MM.1S (cell line): ENCODE measurements around the gene PLS1.
"Not testable (repeated sequence)": the region's sequence is repeated elsewhere in the genome, so short reads cannot be mapped to it uniquely, and the experiment has no call there.

ENCODE experiments used
- DNase-seq: peaks from one replicate; pipeline ENCODE4 v3.0.0-alpha.2; 2015
- H2AFZ ChIP-seq: fragments of 300-600 bp; sonication (generic); 2 replicates; pipeline ENCODE4 v1.6.0; 2016; ENCODE audit warnings: antibody characterized with exemption, low read length
- H3F3A ChIP-seq: fragments of 300-600 bp; sonication (generic); 2 replicates; pipeline ENCODE4 v1.6.1; 2016; ENCODE audit warnings: mild to moderate bottlenecking, antibody characterized with exemption, low read length, moderate library complexity, mixed read lengths; ENCODE audit not compliant: insufficient read depth
- H3K27ac ChIP-seq: fragments of 300-600 bp; sonication (generic); 2 replicates; pipeline ENCODE4 v1.5.1; 2016; ENCODE audit warnings: mild to moderate bottlenecking, low read length
- H3K27me3 ChIP-seq: fragments of 300-600 bp; sonication (generic); replicated peaks from 2 replicates; pipeline ENCODE4 v1.6.0; 2016; ENCODE audit warnings: low read length; ENCODE audit not compliant: insufficient read depth
- H3K36me3 ChIP-seq: fragments of 300-600 bp; sonication (generic); replicated peaks from 2 replicates; pipeline ENCODE4 v1.6.1; 2016; ENCODE audit warnings: mild to moderate bottlenecking, low read length, mixed read lengths; ENCODE audit not compliant: insufficient read depth
- H3K4me1 ChIP-seq: fragments of 300-600 bp; sonication (generic); 2 replicates; pipeline ENCODE4 v1.6.1; 2016; ENCODE audit warnings: low read length, mixed read lengths
- H3K4me2 ChIP-seq: fragments of 300-600 bp; sonication (generic); 2 replicates; pipeline ENCODE4 v1.6.0; 2016; ENCODE audit warnings: low read depth, low read length
- H3K4me3 ChIP-seq: fragments of 300-600 bp; sonication (generic); 2 replicates; pipeline ENCODE4 v1.5.1; 2016; ENCODE audit warnings: low read length, mixed read lengths
- H3K79me2 ChIP-seq: fragments of 300-600 bp; sonication (generic); 2 replicates; pipeline ENCODE4 v1.6.1; 2016; ENCODE audit warnings: mixed run types, low read length, mixed read lengths
- H3K9ac ChIP-seq: fragments of 300-600 bp; sonication (generic); 2 replicates; pipeline ENCODE4 v1.6.1; 2016; ENCODE audit warnings: low read length, mixed read lengths
- H3K9me2 ChIP-seq: fragments of 300-600 bp; sonication (generic); replicated peaks from 2 replicates; pipeline ENCODE4 v1.6.1; 2016; ENCODE audit warnings: mild to moderate bottlenecking, low read length, mixed read lengths; ENCODE audit not compliant: insufficient read depth
- H3K9me3 ChIP-seq: fragments of 300-600 bp; sonication (generic); replicated peaks from 2 replicates; pipeline ENCODE4 v1.6.1; 2016; ENCODE audit warnings: mild to moderate bottlenecking, low read length, mixed read lengths; ENCODE audit not compliant: insufficient read depth
- H4K20me1 ChIP-seq: fragments of 300-600 bp; sonication (generic); 2 replicates; pipeline ENCODE4 v1.6.1; 2016; ENCODE audit warnings: mild to moderate bottlenecking, low read length, moderate library complexity, mixed read lengths; ENCODE audit not compliant: insufficient read depth
- CTCF ChIP-seq: fragments of 300-600 bp; sonication (generic); IDR thresholded peaks from 2 replicates; pipeline ENCODE4 v1.5.1; 2016; ENCODE audit warnings: antibody characterized with exemption, low read length, mixed read lengths
- EZH2 ChIP-seq: fragments of 300-600 bp; sonication (generic); optimal IDR thresholded peaks from 2 replicates; pipeline ENCODE3; 2017; ENCODE audit warnings: low read depth, mild to moderate bottlenecking, antibody characterized with exemption, low read length, mixed read lengths
- EZH2phosphoT487 ChIP-seq: fragments of 300-600 bp; sonication (generic); IDR thresholded peaks from 2 replicates; pipeline ENCODE4 v1.6.1; 2018; ENCODE audit warnings: antibody characterized with exemption, low read length

The PLS1 gene

DNA sequence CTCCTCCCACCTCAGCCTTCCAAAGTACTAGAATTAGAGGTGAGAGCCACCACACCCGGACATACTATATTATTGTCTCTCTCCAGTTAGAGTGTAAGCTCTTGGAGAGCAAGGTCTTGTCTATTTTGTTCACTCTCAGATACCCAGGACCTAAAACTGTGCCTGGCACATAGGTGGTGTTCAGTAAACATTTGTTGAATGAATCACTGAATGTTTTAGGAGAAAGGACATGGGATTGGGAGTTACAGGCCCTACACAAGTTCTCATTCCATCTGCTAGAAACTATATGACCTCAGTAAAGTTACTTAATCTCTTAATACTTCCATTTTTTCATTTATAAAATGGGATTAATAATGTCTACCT is 16.2 kb upstream of the PLS1 start:
- no peaks in the 10 kb centered on the region for H4K20me1 ChIP-seq
- H3K9ac ChIP-seq: no peak overlapping the region
- no peaks in the 10 kb centered on the region for H3K27me3 ChIP-seq
- no peaks in the 10 kb centered on the region for H3K9me3 ChIP-seq
- no peak overlapping the region for H3K4me3 ChIP-seq
- peaks cover 35% of the 10 kb centered on the region for H3K79me2 ChIP-seq
- H3K9me2 ChIP-seq: no peaks in the 10 kb centered on the region
- no peak overlapping the region for H2AFZ ChIP-seq
- H3K27ac ChIP-seq: no peak overlapping the region
- TF ChIP-seq CTCF: no peak
- no peak for TF ChIP-seq EZH2phosphoT487
- TF ChIP-seq EZH2: no peak
- peaks cover 6% of the 10 kb centered on the region; the same call in 1 of the 2 replicates for H3F3A ChIP-seq
- DNase-seq: no peak
- peaks cover 12% of the 10 kb centered on the region for H3K4me1 ChIP-seq
- H3K4me2 ChIP-seq: no peak overlapping the region
- H3K36me3 ChIP-seq: no peaks in the 10 kb centered on the region

DNA sequence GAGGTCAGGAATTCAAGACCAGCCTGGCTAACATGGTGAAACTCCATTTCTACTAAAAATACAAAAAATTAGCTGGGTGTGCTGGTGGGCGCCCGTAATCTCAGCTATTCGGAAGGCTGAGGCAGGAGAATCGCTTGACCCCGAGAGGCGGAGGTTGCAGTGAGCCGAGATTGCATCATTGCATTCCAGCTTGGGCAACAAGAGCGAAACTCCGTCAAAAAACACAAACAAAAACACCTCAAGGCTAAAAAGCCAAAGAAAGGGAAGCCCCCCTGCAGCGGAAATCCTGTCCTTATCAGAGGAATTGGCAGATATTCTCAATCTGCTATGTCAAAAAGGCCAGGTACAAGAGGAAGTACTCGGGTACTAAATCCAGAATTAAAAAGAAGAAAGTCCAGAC is 15.1 kb upstream of the PLS1 start:
- H3K4me3 ChIP-seq, H3K9ac ChIP-seq, H4K20me1 ChIP-seq, H3K9me2 ChIP-seq, H3K4me2 ChIP-seq, H3K27me3 ChIP-seq, H3F3A ChIP-seq, H3K36me3 ChIP-seq, H3K27ac ChIP-seq, DNase-seq, H3K9me3 ChIP-seq, H2AFZ ChIP-seq: not testable (repeated sequence)
- Histone ChIP-seq H3K4me1 (peaks cover 12% of the 10 kb centered on the region), H3K79me2 (peaks cover 25% of the 10 kb centered on the region)

DNA sequence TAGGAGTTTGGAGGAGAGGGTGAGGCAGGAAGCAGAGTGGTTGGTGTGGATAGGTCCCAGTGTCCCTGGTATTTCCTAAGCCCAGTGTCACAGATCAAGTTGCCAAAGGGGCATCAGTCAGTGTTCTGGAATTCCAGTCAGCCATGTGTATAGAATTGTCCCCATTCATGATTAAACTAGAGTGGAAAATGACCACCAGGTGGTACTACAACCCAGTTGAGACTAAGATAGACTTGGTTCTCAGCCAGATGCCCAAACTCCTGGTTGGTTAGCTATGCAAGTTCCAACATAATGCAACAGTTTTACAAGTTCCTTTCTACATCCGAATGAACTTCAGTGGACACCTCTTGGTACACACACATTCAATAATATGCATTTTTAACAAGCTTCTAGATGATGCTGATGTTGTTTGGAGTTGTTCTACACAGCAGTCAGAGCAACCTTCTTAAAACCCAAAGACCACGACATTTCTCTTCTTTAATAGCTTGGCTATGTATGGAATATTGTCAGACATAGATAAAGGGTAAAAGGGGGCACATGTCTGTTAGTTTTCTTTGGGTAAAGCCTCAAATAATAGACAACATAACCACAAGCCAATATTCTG is 9.3 kb upstream of the PLS1 start:
- TF ChIP-seq CTCF (peak; percentile 57), EZH2 (no peak)
- no peak overlapping the region; the same call in 1 of the 2 replicates for H2AFZ ChIP-seq
- peak; percentile 54 for DNase-seq

GRCh38 chr3:142588703-142589102 is 7.5 kb upstream of the PLS1 start:
- Histone ChIP-seq H3F3A (no peaks in the 10 kb centered on the region), H3K79me2 (no peaks in the 10 kb centered on the region), H3K36me3 (no peaks in the 10 kb centered on the region), H4K20me1 (no peaks in the 10 kb centered on the region), H3K4me1 (no peaks in the 10 kb centered on the region), H2AFZ (no peak overlapping the region), H3K4me2 (no peak overlapping the region), H3K27me3 (no peaks in the 10 kb centered on the region), H3K9ac (no peak overlapping the region), H3K9me2 (no peaks in the 10 kb centered on the region), H3K9me3 (no peaks in the 10 kb centered on the region), H3K27ac (no peak overlapping the region), H3K4me3 (no peak overlapping the region)
- DNase-seq: no peak
- no peak for TF ChIP-seq EZH2
- TF ChIP-seq CTCF: no peak
- TF ChIP-seq EZH2phosphoT487: no peak

More for the DNA sequence above, 9.3 kb upstream of the PLS1 start:
- Histone ChIP-seq H3K9me3 (no peaks in the 10 kb centered on the region), H3K27me3 (no peaks in the 10 kb centered on the region), H3K9ac (no peak overlapping the region), H3K27ac (no peak overlapping the region), H3K4me2 (no peak overlapping the region), H3F3A (no peaks in the 10 kb centered on the region), H3K9me2 (no peaks in the 10 kb centered on the region), H4K20me1 (no peaks in the 10 kb centered on the region), H3K4me3 (no peak overlapping the region), H3K79me2 (no peaks in the 10 kb centered on the region), H3K4me1 (no peaks in the 10 kb centered on the region), H3K36me3 (no peaks in the 10 kb centered on the region)

DNA sequence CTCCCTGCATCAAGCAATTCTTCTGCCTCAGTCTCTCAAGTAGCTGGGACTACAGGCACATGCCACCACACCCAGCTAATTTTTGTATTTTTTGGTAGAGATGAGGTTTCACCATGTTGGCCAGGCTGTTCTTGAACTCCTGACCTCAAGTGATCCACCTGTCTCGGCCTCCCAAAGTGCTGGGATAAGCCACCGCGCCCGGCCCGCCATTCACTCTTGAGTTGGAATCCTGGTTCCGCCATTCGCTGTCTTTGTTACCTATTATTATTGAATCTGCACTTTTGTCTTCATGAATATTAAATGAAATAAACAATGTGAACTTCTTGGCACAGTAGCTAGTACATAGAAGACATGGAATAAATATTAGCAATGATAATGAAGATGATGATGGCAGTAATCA is 3.9 kb upstream of the PLS1 start:
- not testable (repeated sequence) for H3F3A ChIP-seq, DNase-seq, H2AFZ ChIP-seq, H3K9me2 ChIP-seq, H3K4me1 ChIP-seq, H3K27me3 ChIP-seq, H4K20me1 ChIP-seq, H3K79me2 ChIP-seq, H3K4me2 ChIP-seq, H3K9me3 ChIP-seq, H3K36me3 ChIP-seq, H3K27ac ChIP-seq, H3K4me3 ChIP-seq, H3K9ac ChIP-seq
